ENCODE results near the gene COG5.

DNA sequence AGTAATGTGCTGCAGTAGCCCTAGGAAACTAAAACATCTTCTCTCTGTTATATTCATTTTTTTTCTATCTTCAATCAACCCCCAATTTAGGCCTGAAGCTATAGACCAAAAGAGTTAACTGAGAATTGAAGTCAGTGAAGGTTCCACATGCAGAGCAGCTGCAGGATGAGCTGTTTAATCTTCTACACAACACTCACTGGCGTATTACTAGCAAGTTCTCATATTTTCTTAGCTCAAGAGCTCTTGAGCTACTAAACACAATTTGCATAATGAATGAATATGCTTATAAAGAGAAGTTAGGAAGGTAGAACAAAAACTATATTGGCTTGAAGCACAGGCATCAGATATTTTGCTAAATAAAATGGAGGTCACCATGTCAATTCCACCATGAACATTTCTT, 135.1 kb downstream of the COG5 start:
- TF ChIP-seq, protein P1, sequence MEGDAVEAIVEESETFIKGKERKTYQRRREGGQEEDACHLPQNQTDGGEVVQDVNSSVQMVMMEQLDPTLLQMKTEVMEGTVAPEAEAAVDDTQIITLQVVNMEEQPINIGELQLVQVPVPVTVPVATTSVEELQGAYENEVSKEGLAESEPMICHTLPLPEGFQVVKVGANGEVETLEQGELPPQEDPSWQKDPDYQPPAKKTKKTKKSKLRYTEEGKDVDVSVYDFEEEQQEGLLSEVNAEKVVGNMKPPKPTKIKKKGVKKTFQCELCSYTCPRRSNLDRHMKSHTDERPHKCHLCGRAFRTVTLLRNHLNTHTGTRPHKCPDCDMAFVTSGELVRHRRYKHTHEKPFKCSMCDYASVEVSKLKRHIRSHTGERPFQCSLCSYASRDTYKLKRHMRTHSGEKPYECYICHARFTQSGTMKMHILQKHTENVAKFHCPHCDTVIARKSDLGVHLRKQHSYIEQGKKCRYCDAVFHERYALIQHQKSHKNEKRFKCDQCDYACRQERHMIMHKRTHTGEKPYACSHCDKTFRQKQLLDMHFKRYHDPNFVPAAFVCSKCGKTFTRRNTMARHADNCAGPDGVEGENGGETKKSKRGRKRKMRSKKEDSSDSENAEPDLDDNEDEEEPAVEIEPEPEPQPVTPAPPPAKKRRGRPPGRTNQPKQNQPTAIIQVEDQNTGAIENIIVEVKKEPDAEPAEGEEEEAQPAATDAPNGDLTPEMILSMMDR (IDR thresholded peaks at IDR 0.05 in 4 of 5, conservative IDR thresholded peaks at IDR 0.05 in 1 of 5), result no peak
- TF ChIP-seq POLR2A (IDR thresholded peaks at IDR 0.05), result no peak
